GM18873 (cell line): ENCODE measurements around the gene ZBTB7C.

ENCODE experiments used
- ATAC-seq: cut with Tn5 transposase; IDR thresholded peaks from one replicate; pipeline ENCODE4 v1.9.1; 2021; ENCODE audit warnings: mild to moderate bottlenecking, moderate library complexity, moderate number of reproducible peaks; ENCODE audit not compliant: unreplicated experiment, low FRiP score

ZBTB7C gene

GRCh38 chr18:48265328-48265727, 143.9 kb downstream of the ZBTB7C start:
- ATAC-seq, result no peak

- ATAC-seq, result no peak
Observed at GRCh38 chr18:48263914-48264902, 145.0 kb downstream of the ZBTB7C start.

GRCh38 chr18:48263192-48263853, 145.9 kb downstream of the ZBTB7C start:
- ATAC-seq, result no peak

GRCh38 chr18:48260237-48260636, 148.9 kb downstream of the ZBTB7C start:
- no peak for ATAC-seq

GRCh38 chr18:48256848-48257247, 152.3 kb downstream of the ZBTB7C start:
- ATAC-seq, result no peak

- no peak for ATAC-seq
Observed at GRCh38 chr18:48254077-48254602, 155.0 kb downstream of the ZBTB7C start.

- ATAC-seq, result no peak
Observed at GRCh38 chr18:48252525-48252924, 156.7 kb downstream of the ZBTB7C start.

GRCh38 chr18:48250918-48251317, 158.3 kb downstream of the ZBTB7C start:
- no peak for ATAC-seq

- ATAC-seq, result no peak
Observed at GRCh38 chr18:48250362-48250907, 158.7 kb downstream of the ZBTB7C start.

- ATAC-seq, result no peak
Observed at GRCh38 chr18:48249854-48250253, 159.3 kb downstream of the ZBTB7C start.

GRCh38 chr18:48244530-48244929, 164.7 kb downstream of the ZBTB7C start:
- no peak for ATAC-seq

- ATAC-seq, result no peak
Observed at GRCh38 chr18:48238636-48239035, 170.5 kb downstream of the ZBTB7C start.

GRCh38 chr18:48238206-48238605, 171.0 kb downstream of the ZBTB7C start:
- ATAC-seq, result no peak

GRCh38 chr18:48236822-48237221, 172.4 kb downstream of the ZBTB7C start:
- ATAC-seq, result no peak

GRCh38 chr18:48230467-48231113, 178.6 kb downstream of the ZBTB7C start:
- no peak for ATAC-seq

GRCh38 chr18:48229552-48229981, 179.6 kb downstream of the ZBTB7C start:
- no peak for ATAC-seq

GRCh38 chr18:48228841-48229240, 180.3 kb downstream of the ZBTB7C start:
- no peak for ATAC-seq

GRCh38 chr18:48228301-48228715, 180.9 kb downstream of the ZBTB7C start:
- no peak for ATAC-seq

- no peak for ATAC-seq
Observed at GRCh38 chr18:48227206-48227605, 182.0 kb downstream of the ZBTB7C start.

GRCh38 chr18:48226401-48226800, 182.8 kb downstream of the ZBTB7C start:
- ATAC-seq, result no peak
